ENCODE measurements around the gene SLC7A11.

DNA sequence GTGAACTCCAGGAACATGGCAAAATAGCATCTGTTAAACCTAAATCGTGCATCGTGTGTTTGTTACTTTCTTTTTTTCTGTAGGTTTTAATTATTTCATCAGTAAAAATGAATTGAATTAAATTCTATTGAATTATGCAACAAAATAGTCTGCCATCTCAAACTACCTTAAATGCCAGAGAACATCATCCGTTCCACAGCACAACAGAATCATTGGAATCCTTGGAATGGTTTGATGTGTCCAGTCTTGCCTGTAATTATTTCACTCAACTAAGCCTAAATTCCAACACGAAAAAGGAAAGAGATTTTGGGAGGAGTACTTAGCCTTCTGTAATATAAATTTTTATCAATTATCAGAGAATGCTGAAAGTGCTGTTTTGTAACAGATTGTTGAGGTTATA, 17.1 kb upstream of the SLC7A11 start:
- TF ChIP-seq, protein P1, sequence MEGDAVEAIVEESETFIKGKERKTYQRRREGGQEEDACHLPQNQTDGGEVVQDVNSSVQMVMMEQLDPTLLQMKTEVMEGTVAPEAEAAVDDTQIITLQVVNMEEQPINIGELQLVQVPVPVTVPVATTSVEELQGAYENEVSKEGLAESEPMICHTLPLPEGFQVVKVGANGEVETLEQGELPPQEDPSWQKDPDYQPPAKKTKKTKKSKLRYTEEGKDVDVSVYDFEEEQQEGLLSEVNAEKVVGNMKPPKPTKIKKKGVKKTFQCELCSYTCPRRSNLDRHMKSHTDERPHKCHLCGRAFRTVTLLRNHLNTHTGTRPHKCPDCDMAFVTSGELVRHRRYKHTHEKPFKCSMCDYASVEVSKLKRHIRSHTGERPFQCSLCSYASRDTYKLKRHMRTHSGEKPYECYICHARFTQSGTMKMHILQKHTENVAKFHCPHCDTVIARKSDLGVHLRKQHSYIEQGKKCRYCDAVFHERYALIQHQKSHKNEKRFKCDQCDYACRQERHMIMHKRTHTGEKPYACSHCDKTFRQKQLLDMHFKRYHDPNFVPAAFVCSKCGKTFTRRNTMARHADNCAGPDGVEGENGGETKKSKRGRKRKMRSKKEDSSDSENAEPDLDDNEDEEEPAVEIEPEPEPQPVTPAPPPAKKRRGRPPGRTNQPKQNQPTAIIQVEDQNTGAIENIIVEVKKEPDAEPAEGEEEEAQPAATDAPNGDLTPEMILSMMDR (IDR thresholded peaks at IDR 0.05; ENCODE audit: low read length), result no peak
- no peak for TF ChIP-seq EZH2 (IDR thresholded peaks at IDR 0.05; ENCODE audit: borderline replicate concordance, low read length)
